H9 (cell line): ENCODE results near the gene DYRK1A. TPM values are rescaled to one million over a fixed set of nuclear protein-coding genes. Genes with fewer than 3 reads are reported as not detected.

Experiments
- DNase-seq: peaks from one replicate; pipeline ENCODE4 v3.0.0-alpha.2; 2017
- H2AFZ ChIP-seq: one replicate; pipeline ENCODE4 v1.6.1; 2013; ENCODE audit warnings: mild to moderate bottlenecking, low read length, control low read depth, moderate library complexity
- H2AK5ac ChIP-seq: 2 replicates; pipeline ENCODE4 v1.6.1; 2013; ENCODE audit warnings: low read length, control low read depth, mixed read lengths; ENCODE audit not compliant: insufficient read length
- H2BK120ac ChIP-seq: one replicate; pipeline ENCODE4 v1.6.1; 2013; ENCODE audit warnings: low read depth, mild to moderate bottlenecking, low read length, control low read depth, inconsistent platforms; ENCODE audit not compliant: poor library complexity, severe bottlenecking
- H2BK12ac ChIP-seq: 2 replicates; pipeline ENCODE4 v1.6.1; 2013; ENCODE audit warnings: low read length, control low read depth, mixed read lengths, low read depth; ENCODE audit not compliant: insufficient read length
- H2BK15ac ChIP-seq: 2 replicates; pipeline ENCODE4 v1.6.1; 2013; ENCODE audit warnings: low read depth, low read length, control low read depth
- H2BK20ac ChIP-seq: one replicate; pipeline ENCODE4 v1.6.1; 2013; ENCODE audit warnings: low read depth, mild to moderate bottlenecking, low read length, control low read depth, inconsistent platforms; ENCODE audit not compliant: poor library complexity, severe bottlenecking
- H2BK5ac ChIP-seq: 2 replicates; pipeline ENCODE4 v1.6.1; 2013; ENCODE audit warnings: low read length, control low read depth, mixed read lengths; ENCODE audit not compliant: insufficient read length
- H3K14ac ChIP-seq: 2 replicates; pipeline ENCODE4 v1.6.1; 2013; ENCODE audit warnings: low read length, control low read depth; ENCODE audit not compliant: insufficient read depth
- H3K18ac ChIP-seq: 2 replicates; pipeline ENCODE4 v1.6.1; 2013; ENCODE audit warnings: low read depth, mild to moderate bottlenecking, mixed read lengths, low read length, control low read depth; ENCODE audit not compliant: insufficient read length
- H3K23ac ChIP-seq: 2 replicates; pipeline ENCODE4 v1.6.1; 2013; ENCODE audit warnings: low read length, control low read depth, mixed read lengths, low read depth; ENCODE audit not compliant: insufficient read length
- H3K23me2 ChIP-seq: 2 replicates; pipeline ENCODE4 v1.6.1; 2013; ENCODE audit warnings: low read depth, mild to moderate bottlenecking, mixed read lengths, low read length, control low read depth; ENCODE audit not compliant: insufficient read length, poor library complexity, severe bottlenecking
- H3K27ac ChIP-seq: 2 replicates; pipeline ENCODE4 v1.5.1; 2013; ENCODE audit warnings: low read length, control low read depth, mixed read lengths, low read depth; ENCODE audit not compliant: insufficient read length
- H3K27me3 ChIP-seq: 2 replicates; pipeline ENCODE4 v1.6.1; 2013; ENCODE audit warnings: low read length, control low read depth, inconsistent platforms; ENCODE audit not compliant: insufficient read depth
- H3K4ac ChIP-seq: 2 replicates; pipeline ENCODE4 v1.6.1; 2013; ENCODE audit warnings: low read depth, mild to moderate bottlenecking, control low read depth, inconsistent platforms, low read length, moderate library complexity
- H3K4me1 ChIP-seq: 2 replicates; pipeline ENCODE4 v1.6.1; 2013; ENCODE audit warnings: low read length, control low read depth, inconsistent platforms; ENCODE audit not compliant: insufficient read depth
- H3K4me2 ChIP-seq: 2 replicates; pipeline ENCODE4 v1.6.1; 2013; ENCODE audit warnings: low read length, control low read depth, mixed read lengths; ENCODE audit not compliant: insufficient read length, insufficient read depth
- H3K56ac ChIP-seq: 2 replicates; pipeline ENCODE4 v1.6.1; 2013; ENCODE audit warnings: low read depth, mild to moderate bottlenecking, mixed read lengths, low read length, control low read depth; ENCODE audit not compliant: insufficient read length
- H3K79me1 ChIP-seq: 2 replicates; pipeline ENCODE4 v1.6.1; 2013; ENCODE audit warnings: low read depth, mild to moderate bottlenecking, moderate library complexity, low read length, control low read depth, inconsistent platforms; ENCODE audit not compliant: insufficient read depth, poor library complexity, severe bottlenecking
- H3K79me2 ChIP-seq: 2 replicates; pipeline ENCODE4 v1.6.1; 2013; ENCODE audit warnings: low read length, control low read depth, inconsistent platforms; ENCODE audit not compliant: insufficient read depth
- H3K9ac ChIP-seq: 2 replicates; pipeline ENCODE4 v1.6.1; 2013; ENCODE audit warnings: low read length, control low read depth, mixed read lengths; ENCODE audit not compliant: insufficient read length; ENCODE audit errors: extremely low read depth
- H3K9me3 ChIP-seq: one replicate; pipeline ENCODE4 v1.6.1; 2013; ENCODE audit warnings: low read depth, low read length, inconsistent platforms; ENCODE audit not compliant: control insufficient read depth
- H3T11ph ChIP-seq: one replicate; pipeline ENCODE4 v1.6.1; 2013; ENCODE audit warnings: mild to moderate bottlenecking, low read length, control low read depth, inconsistent platforms
- H4K20me1 ChIP-seq: one replicate; pipeline ENCODE4 v1.6.1; 2013; ENCODE audit not compliant: control insufficient read depth, insufficient read length, insufficient read depth
- H4K5ac ChIP-seq: 2 replicates; pipeline ENCODE4 v1.6.1; 2013; ENCODE audit warnings: low read depth, mild to moderate bottlenecking, mixed read lengths, low read length, control low read depth; ENCODE audit not compliant: insufficient read length
- H4K8ac ChIP-seq: replicated peaks from 2 replicates; pipeline ENCODE4 v1.6.1; 2013; ENCODE audit warnings: low read length, control low read depth, mixed read lengths, low read depth; ENCODE audit not compliant: insufficient read length
- H4K91ac ChIP-seq: 2 replicates; pipeline ENCODE4 v1.6.1; 2013; ENCODE audit warnings: low read depth, mild to moderate bottlenecking, moderate library complexity, mixed read lengths, low read length, control low read depth; ENCODE audit not compliant: insufficient read length
- H3K27ac Mint-ChIP-seq, 3 experiments: 2 replicates in 2 of 3; 3 replicates in 1 of 3; pipeline ENCODE4 v1.8.0; 2020 to 2021; ENCODE audit warnings: mixed read lengths in 3 of 3, mild to moderate bottlenecking in 1 of 3, moderate library complexity in 1 of 3
- H3K27me3 Mint-ChIP-seq: 2 replicates; pipeline ENCODE4 v1.8.0; 2021; ENCODE audit warnings: low read depth, mild to moderate bottlenecking, moderate library complexity, mixed read lengths
- H3K36me3 Mint-ChIP-seq, 3 experiments: 2 replicates in 2 of 3; 3 replicates in 1 of 3; pipeline ENCODE4 v1.8.0; 2020 to 2021; ENCODE audit warnings: low read depth in 3 of 3, mixed read lengths in 3 of 3; ENCODE audit not compliant: insufficient read depth in 1 of 3
- H3K4me1 Mint-ChIP-seq, 2 experiments: 2 replicates each; pipeline ENCODE4 v1.8.0; 2020; ENCODE audit warnings: mixed read lengths in 2 of 2
- H3K4me3 Mint-ChIP-seq, 2 experiments: 2 replicates in 1 of 2; 3 replicates in 1 of 2; pipeline ENCODE4 v1.8.0; 2020 to 2021; ENCODE audit warnings: mild to moderate bottlenecking in 2 of 2, mixed read lengths in 2 of 2, moderate library complexity in 1 of 2
- H3K9me3 Mint-ChIP-seq, 2 experiments: 2 replicates in 1 of 2; 3 replicates in 1 of 2; pipeline ENCODE4 v1.8.0; 2020; ENCODE audit warnings: mild to moderate bottlenecking in 2 of 2, mixed read lengths in 2 of 2, moderate library complexity in 1 of 2
- CTCF ChIP-seq: fragments of 200-600 bp; sonication (generic); conservative IDR thresholded peaks from 3 replicates; pipeline ENCODE4 v1.8.0; 2021; ENCODE audit warnings: antibody characterized with exemption, mild to moderate bottlenecking
- WGBS: extraction: QIAGEN DNeasy Blood & Tissue Kit; methylation state at CpG from one replicate; pipeline ENCODE4 v1.1.7; 2013; ENCODE audit warnings: missing lambda C conversion rate, low lambda C conversion rate, mixed read lengths; ENCODE audit not compliant: insufficient read length; ENCODE audit errors: extremely low coverage; 5-methylcytosine and 5-hydroxymethylcytosine counted together
- total RNA-seq: library from RNA; stranded (reverse); gene quantifications from 2 replicates; pipeline ENCODE4 v1.2.1, GENCODE V29; 2021

Gene DYRK1A
- total RNA-seq, 1 experiment from 2014 or later: 73.6 TPM

GRCh38 chr21:37530901-37531351 lies 164.4 kb downstream of the DYRK1A start:
- H3K27me3 Mint-ChIP-seq: no peaks in the 10 kb centered on the region; the same call in 1 of the 2 replicates
- H3K36me3 Mint-ChIP-seq: peaks cover 2 to 7% (median 4%) of the 10 kb centered on the region in 3 experiments; a peak in 3 of 7 replicates
- no peak overlapping the region for H2BK12ac ChIP-seq
- no peak overlapping the region for H3K18ac ChIP-seq
- no peak overlapping the region for H2BK15ac ChIP-seq
- H3K4ac ChIP-seq: no peak overlapping the region
- H3K27me3 ChIP-seq: no peaks in the 10 kb centered on the region
- no CpG with 5 or more reads among the region's 13 CpGs for WGBS
- H3K23me2 ChIP-seq: no peaks in the 10 kb centered on the region
- no peaks in the 10 kb centered on the region for H3K79me2 ChIP-seq
- no peak overlapping the region for H3K56ac ChIP-seq
- no peak overlapping the region for H2AFZ ChIP-seq
- H4K20me1 ChIP-seq: no peaks in the 10 kb centered on the region
- H2BK20ac ChIP-seq: no peak overlapping the region
- H3K79me1 ChIP-seq: no peaks in the 10 kb centered on the region
- H3K27ac ChIP-seq: no peak overlapping the region
- no peak overlapping the region for H3K4me3 Mint-ChIP-seq
- peak overlapping the region in 1 of 3 experiments; percentile 27; a peak in 1 of 7 replicates for H3K27ac Mint-ChIP-seq
- no peak overlapping the region for H2AK5ac ChIP-seq
- H3T11ph ChIP-seq: no peak overlapping the region
- H4K91ac ChIP-seq: no peak overlapping the region
- H2BK5ac ChIP-seq: no peak overlapping the region
- no peaks in the 10 kb centered on the region for H3K4me1 ChIP-seq
- peaks cover 3 to 8% of the 10 kb centered on the region in 2 experiments; a peak in 3 of 5 replicates for H3K9me3 Mint-ChIP-seq
- no peak for TF ChIP-seq CTCF
- peaks cover 6 to 9% of the 10 kb centered on the region in 2 experiments; a peak in 2 of 4 replicates for H3K4me1 Mint-ChIP-seq
- H3K9me3 ChIP-seq: no peaks in the 10 kb centered on the region
- no peak overlapping the region for H3K23ac ChIP-seq
- no peak overlapping the region for H4K5ac ChIP-seq
- no peak overlapping the region for H3K4me2 ChIP-seq
- H4K8ac ChIP-seq: no peak overlapping the region
- no peak overlapping the region for H3K14ac ChIP-seq
- H3K9ac ChIP-seq: no peak overlapping the region
- no peak overlapping the region for H2BK120ac ChIP-seq
- no peak for DNase-seq
